Heart right ventricle (tissue), 16 donors: ENCODE measurements around the gene ADAMTS8. TPM values are rescaled to one million over a fixed set of nuclear protein-coding genes. Genes with fewer than 3 reads are reported as not detected.

Source experiments
- ATAC-seq, 8 donors: fragments of 200-7000 bp; cut with Tn5 transposase; one replicate each; pipeline ENCODE4 v1.9.1; 2020; ENCODE audit warnings: mild to moderate bottlenecking in 8 of 8, moderate library complexity in 8 of 8, moderate number of reproducible peaks in 1 of 8
- DNase-seq, 2 donors: peaks; one replicate each; pipeline ENCODE4 v3.0.0-alpha.2; 2020
- H3K27ac ChIP-seq, 10 donors: fragments of 200-600 bp; sonication (generic) in 2 of 10; one replicate each; pipeline versions ENCODE4 v1.5.0 to v1.8.0; 2020 to 2022; ENCODE audit warnings: mild to moderate bottlenecking in 3 of 10
- H3K27me3 ChIP-seq, 7 donors: fragments of 200-600 bp; one replicate each; pipeline ENCODE4 v1.8.0; 2021 to 2022; ENCODE audit warnings: mild to moderate bottlenecking in 2 of 7
- H3K36me3 ChIP-seq, 9 donors: fragments of 200-600 bp; sonication (generic) in 1 of 9; one replicate each; pipeline versions ENCODE4 v1.5.0 to v1.8.0; 2020 to 2022; ENCODE audit warnings: mild to moderate bottlenecking in 2 of 9
- H3K4me1 ChIP-seq, 9 donors: fragments of 200-600 bp; sonication (generic) in 1 of 9; one replicate each; pipeline versions ENCODE4 v1.5.0 to v1.8.0; 2020 to 2022; ENCODE audit warnings: mild to moderate bottlenecking in 4 of 9
- H3K4me3 ChIP-seq, 10 donors: fragments of 200-600 bp; sonication (generic) in 2 of 10; one replicate each; pipeline versions ENCODE4 v1.5.0 to v1.8.0; 2020 to 2022; ENCODE audit warnings: mild to moderate bottlenecking in 7 of 10, moderate library complexity in 2 of 10
- H3K9me3 ChIP-seq, 11 donors: fragments of 200-600 bp in 10 of 11; sonication (generic) in 2 of 11; one replicate each; pipeline versions ENCODE4 v1.5.0 to v1.8.0; 2013 to 2022; ENCODE audit warnings: mild to moderate bottlenecking in 2 of 11, control low read depth in 1 of 11, moderate library complexity in 1 of 11
- CTCF ChIP-seq, 9 donors: fragments of 200-600 bp; sonication (generic) in 2 of 9; IDR thresholded peaks; one replicate each; pipeline versions ENCODE4 v1.5.0 to v1.8.0; 2021 to 2022; ENCODE audit warnings: antibody characterized with exemption in 9 of 9, mild to moderate bottlenecking in 5 of 9, moderate library complexity in 1 of 9
- WGBS, 2 donors: extraction: QIAGEN DNeasy Blood & Tissue Kit; methylation state at CpG; one replicate each; pipeline ENCODE4 v1.1.7; 2013; ENCODE audit warnings: inconsistent platforms in 1 of 2; 5-methylcytosine and 5-hydroxymethylcytosine counted together
- intact Hi-C, 10 donors: fragments of 100-400 bp; cut with DNase I; formaldehyde crosslinking; loops; one replicate each; pipeline versions ENCODE4 v1.11.1 to v1.14.2; 2022
- polyA plus RNA-seq, 2 donors: library from polyadenylated mRNA; stranded (reverse); fragments of 200-250 nt; gene quantifications; one replicate each; pipeline ENCODE4 v1.2.3, GENCODE V29; 2013
- total RNA-seq, 10 donors: library from RNA; stranded (reverse); fragmentation: NEBNext Ultra II Directional in 3 of 10; extraction: Animal tissue kit (Norgen Biotek cat#: 25700) in 3 of 10; gene quantifications; one replicate each; pipeline versions ENCODE4 v1.2.1 to v1.2.4, GENCODE V29; 2021 to 2023
- donor health status: Arrhythmogenic right ventricular cardiomyopathy.
- donor health status: ischemic (EF 13 %, LVEDD 7.1; RV severe dilation, severe dysfunction).
- donor health status: healthy with polysubstance abuse.
- donor health status: DM: no; HTN: yes; CAD: no.
- donor health status: DM: no; HTN: no; CAD: no.
- donor health status: ischemic (EF 25% LVEDD 6.9; RV normal size, moderate dysfunction).
- donor health status: ischemic (EF 25% LVEDD 5.7; RV mildly dilated, moderate dysfunction).
- donor health status: healthy.
- donor health status: DM: yes; HTN: yes; CAD: no.
- donor health status: Ischemic cardiomyopathy.
- donor health status: ischemic (EF 35%, LVEDD 5.7; RV mildly dilated, moderate dysfunction).
- donor health status: nonischemic (EF 11% LVEDD 7.7; RV severe dilation, severe dysfunction).
- donor health status: DM: yes; HTN: yes; CAD: no.
- donor health status: PGD.
- donor health status: ischemic (EF 29% LVEDD 5.4; RV normal size, mild dysfunction).
- donor health status: nonischemic (EF 23%, LVEDD 6.1; RV moderate dilation, normal function).

ADAMTS8 gene
- total and polyA plus RNA-seq, 12 donors: 0.28 to 2.6 (median 1.1) TPM

DNA sequence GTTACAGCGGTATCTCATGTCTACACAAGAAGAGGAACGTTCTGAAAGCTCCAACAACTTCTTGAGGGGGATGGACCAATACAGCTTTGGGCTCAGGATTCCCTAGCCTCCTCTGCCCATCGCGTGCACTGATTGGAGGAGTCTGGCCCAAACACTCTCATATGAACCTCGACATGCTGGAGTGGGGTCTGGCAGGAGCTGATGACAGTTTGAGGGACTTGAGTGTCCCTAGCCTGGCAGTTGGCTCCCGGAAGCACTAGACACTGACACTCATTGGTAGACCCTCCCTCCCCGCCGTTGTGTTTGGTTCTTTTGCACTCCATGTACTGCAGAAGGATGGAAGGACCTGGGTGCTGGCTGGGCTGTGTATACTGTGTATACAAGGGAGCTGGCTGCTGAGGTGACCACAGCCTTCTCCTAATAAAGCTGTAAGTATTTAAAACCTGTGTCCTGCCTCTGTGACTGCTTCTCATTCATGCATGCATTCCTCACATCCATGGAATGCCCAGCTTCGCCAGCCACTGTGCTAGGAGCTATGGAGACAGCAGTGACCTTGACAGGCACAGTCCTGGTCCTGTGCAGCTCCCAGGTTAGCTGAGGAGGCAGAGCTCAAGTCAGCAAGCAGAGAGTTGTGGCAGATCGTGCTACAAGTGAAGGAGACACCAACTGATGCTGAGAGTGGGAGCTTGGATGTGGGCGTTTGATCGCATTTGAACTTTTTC is 48.0 kb upstream of the ADAMTS8 start:
- H3K27ac ChIP-seq: peak overlapping the region; percentile 42 to 93 (median 82)
- peaks cover 14 to 57% (median 52%) of the 10 kb centered on the region in 9 donors for H3K4me1 ChIP-seq
- DNase-seq: peak; percentile 42 to 57
- intact Hi-C loops: loop anchor here in 3 of 10 donors (5.0 kb wide), 1 partner anchor 46 kb away; no protein-coding TSS in a partner anchor
- TF ChIP-seq CTCF (IDR thresholded peaks at IDR 0.05): no peak
- peak; percentile 45 to 79 (median 63) for ATAC-seq
- H3K9me3 ChIP-seq: no peaks in the 10 kb centered on the region
- no peak overlapping the region for H3K4me3 ChIP-seq
- 59 to 71% methylated on average over 12 of the region's 12 CpGs for WGBS, 2 donors
- H3K36me3 ChIP-seq: peaks cover 0 to 46% (median 26%) of the 10 kb centered on the region in 9 donors
- no peaks in the 10 kb centered on the region for H3K27me3 ChIP-seq

DNA sequence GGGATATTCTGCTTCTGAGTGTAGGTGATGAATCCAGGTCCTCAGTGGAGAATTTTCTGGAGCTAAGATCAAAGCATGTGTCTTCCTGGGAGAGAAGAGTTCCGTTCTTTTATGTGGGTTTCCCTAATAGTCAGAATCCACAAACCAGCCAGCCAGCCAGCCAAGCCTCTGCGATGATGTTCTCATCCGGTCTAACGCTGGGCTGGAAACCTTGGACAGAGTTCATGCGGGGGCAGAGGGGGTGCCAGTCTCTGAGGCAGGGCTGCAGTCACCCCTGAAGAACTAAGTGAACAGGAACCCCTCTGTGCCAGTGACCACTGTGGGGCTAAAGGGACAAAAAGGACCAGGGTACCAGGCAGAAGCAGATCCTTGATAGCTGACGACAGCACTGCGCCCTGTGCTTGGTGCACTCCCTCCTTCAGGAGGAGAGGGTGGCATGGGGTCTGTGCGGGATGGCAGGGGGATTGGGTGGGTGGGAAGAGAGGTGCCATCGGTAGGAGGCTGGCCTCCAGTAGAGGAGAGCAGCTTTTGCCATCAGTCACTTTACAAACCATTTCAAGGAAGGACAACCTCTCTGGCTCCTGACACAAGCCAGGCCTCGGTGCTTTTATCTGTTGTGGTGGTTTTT is 47.1 kb upstream of the ADAMTS8 start:
- H3K36me3 ChIP-seq: peaks cover 0 to 55% (median 27%) of the 10 kb centered on the region in 9 donors
- 80 to 83% methylated on average over 10 of the region's 10 CpGs for WGBS, 2 donors
- intact Hi-C loops: loop anchor here in 3 of 10 donors (5.0 kb wide), 1 partner anchor 47 kb away; no protein-coding TSS in a partner anchor
- H3K27ac ChIP-seq: peak overlapping the region in 8 of 10 donors; percentile 61 to 93 (median 83)
- no peak for TF ChIP-seq CTCF (IDR thresholded peaks at IDR 0.05)
- no peaks in the 10 kb centered on the region for H3K9me3 ChIP-seq
- no peak for DNase-seq
- no peaks in the 10 kb centered on the region for H3K27me3 ChIP-seq
- no peak for ATAC-seq
- peaks cover 14 to 49% (median 46%) of the 10 kb centered on the region in 9 donors for H3K4me1 ChIP-seq
- no peak overlapping the region for H3K4me3 ChIP-seq

- intact Hi-C loops: loop anchor here in 3 of 10 donors (5.0 kb wide), 1 partner anchor 47 kb away; no protein-coding TSS in a partner anchor
- no peak for DNase-seq
These were observed 46.4 kb upstream of the ADAMTS8 start for GRCh38 chr11:130474637-130475400.

More at GRCh38 chr11:130474637-130475400, 46.4 kb upstream of the ADAMTS8 start:
- Histone ChIP-seq H3K27ac (peak overlapping the region in 5 of 10 donors; percentile 62 to 93 (median 82)), H3K27me3 (no peaks in the 10 kb centered on the region), H3K36me3 (peaks cover 0 to 60% (median 27%) of the 10 kb centered on the region in 9 donors), H3K4me1 (peaks cover 14 to 42% (median 38%) of the 10 kb centered on the region in 9 donors), H3K9me3 (no peaks in the 10 kb centered on the region), H3K4me3 (no peak overlapping the region)
- ATAC-seq: no peak
- no peak for TF ChIP-seq CTCF (IDR thresholded peaks at IDR 0.05)
- 90 to 91% methylated on average over 12 of the region's 12 CpGs for WGBS, 2 donors
